Sigmoid colon (tissue), 4 donors: ENCODE measurements around the gene C1QTNF6.

Source experiments
- EP300 ChIP-seq, 4 donors: sonication (generic); formaldehyde crosslinking; IDR thresholded peaks; one replicate each; pipeline ENCODE4 v1.6.1; 2017; ENCODE audit warnings: antibody characterized with exemption in 4 of 4
- POLR2A ChIP-seq, 2 donors: fragments of 450-650 bp; IDR thresholded peaks; one replicate each; pipeline ENCODE4 v1.6.1; 2016; ENCODE audit warnings: antibody characterized with exemption in 2 of 2, mild to moderate bottlenecking in 2 of 2, moderate library complexity in 2 of 2
- TF ChIP-seq, protein P1 (sequence below), 4 experiments: fragments of 450-650 bp in 3 of 4; fragments of 200-600 bp in 1 of 4; IDR thresholded peaks; one replicate each; pipeline ENCODE4 v1.5.1; 2016 to 2019; ENCODE audit warnings: antibody characterized with exemption in 4 of 4, mild to moderate bottlenecking in 3 of 4, moderate library complexity in 2 of 4

- TF ChIP-seq POLR2A (IDR thresholded peaks at IDR 0.05) (no peak), EP300 (IDR thresholded peaks at IDR 0.05) (no peak)
- TF ChIP-seq, protein P1, sequence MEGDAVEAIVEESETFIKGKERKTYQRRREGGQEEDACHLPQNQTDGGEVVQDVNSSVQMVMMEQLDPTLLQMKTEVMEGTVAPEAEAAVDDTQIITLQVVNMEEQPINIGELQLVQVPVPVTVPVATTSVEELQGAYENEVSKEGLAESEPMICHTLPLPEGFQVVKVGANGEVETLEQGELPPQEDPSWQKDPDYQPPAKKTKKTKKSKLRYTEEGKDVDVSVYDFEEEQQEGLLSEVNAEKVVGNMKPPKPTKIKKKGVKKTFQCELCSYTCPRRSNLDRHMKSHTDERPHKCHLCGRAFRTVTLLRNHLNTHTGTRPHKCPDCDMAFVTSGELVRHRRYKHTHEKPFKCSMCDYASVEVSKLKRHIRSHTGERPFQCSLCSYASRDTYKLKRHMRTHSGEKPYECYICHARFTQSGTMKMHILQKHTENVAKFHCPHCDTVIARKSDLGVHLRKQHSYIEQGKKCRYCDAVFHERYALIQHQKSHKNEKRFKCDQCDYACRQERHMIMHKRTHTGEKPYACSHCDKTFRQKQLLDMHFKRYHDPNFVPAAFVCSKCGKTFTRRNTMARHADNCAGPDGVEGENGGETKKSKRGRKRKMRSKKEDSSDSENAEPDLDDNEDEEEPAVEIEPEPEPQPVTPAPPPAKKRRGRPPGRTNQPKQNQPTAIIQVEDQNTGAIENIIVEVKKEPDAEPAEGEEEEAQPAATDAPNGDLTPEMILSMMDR (IDR thresholded peaks at IDR 0.05): no peak
Measured at GRCh38 chr22:37167176-37167980, 20.7 kb downstream of the C1QTNF6 start.
